PC-3 (cell line): ENCODE data around the gene ZNF148.

Experiments used
- EZH2 ChIP-seq: fragments of 300-600 bp; sonication (generic); IDR thresholded peaks from one replicate; pipeline ENCODE4 v1.6.1; 2017; ENCODE audit warnings: antibody characterized with exemption, mild to moderate bottlenecking, low read length; ENCODE audit not compliant: unreplicated experiment
- EZH2phosphoT487 ChIP-seq: fragments of 300-600 bp; sonication (generic); IDR thresholded peaks from 2 replicates; pipeline ENCODE4 v1.6.1; 2018; ENCODE audit warnings: mild to moderate bottlenecking, antibody characterized with exemption, low read length, borderline replicate concordance
- TF ChIP-seq, protein P1 (sequence below): fragments of 300-600 bp; sonication (generic); conservative IDR thresholded peaks from 2 replicates; pipeline ENCODE4 v1.5.1; 2017; ENCODE audit warnings: antibody characterized with exemption, low read depth, mild to moderate bottlenecking, low read length

DNA sequence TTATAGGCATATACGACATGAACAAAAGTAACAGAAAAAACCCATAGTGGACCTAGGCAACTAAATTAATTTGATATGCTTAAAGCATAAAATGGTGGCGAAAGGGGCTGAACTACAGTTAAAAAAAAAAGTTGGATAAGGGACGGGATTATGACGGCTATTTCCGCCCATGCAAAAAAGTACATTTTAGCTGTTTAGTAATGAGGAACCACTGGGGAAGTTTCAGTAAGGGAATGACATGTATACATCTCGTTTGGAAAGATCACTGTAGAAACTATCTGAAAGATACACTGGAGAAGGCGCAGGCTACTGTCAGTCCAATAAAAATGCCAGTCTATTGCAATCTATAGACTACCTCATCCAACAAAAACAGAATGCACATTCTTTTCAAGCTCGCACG, 65.6 kb downstream of the ZNF148 start:
- TF ChIP-seq, protein P1, sequence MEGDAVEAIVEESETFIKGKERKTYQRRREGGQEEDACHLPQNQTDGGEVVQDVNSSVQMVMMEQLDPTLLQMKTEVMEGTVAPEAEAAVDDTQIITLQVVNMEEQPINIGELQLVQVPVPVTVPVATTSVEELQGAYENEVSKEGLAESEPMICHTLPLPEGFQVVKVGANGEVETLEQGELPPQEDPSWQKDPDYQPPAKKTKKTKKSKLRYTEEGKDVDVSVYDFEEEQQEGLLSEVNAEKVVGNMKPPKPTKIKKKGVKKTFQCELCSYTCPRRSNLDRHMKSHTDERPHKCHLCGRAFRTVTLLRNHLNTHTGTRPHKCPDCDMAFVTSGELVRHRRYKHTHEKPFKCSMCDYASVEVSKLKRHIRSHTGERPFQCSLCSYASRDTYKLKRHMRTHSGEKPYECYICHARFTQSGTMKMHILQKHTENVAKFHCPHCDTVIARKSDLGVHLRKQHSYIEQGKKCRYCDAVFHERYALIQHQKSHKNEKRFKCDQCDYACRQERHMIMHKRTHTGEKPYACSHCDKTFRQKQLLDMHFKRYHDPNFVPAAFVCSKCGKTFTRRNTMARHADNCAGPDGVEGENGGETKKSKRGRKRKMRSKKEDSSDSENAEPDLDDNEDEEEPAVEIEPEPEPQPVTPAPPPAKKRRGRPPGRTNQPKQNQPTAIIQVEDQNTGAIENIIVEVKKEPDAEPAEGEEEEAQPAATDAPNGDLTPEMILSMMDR = no peak
- no peak for TF ChIP-seq EZH2phosphoT487
- TF ChIP-seq EZH2 = no peak
